ENCODE data around the gene ADGB. TPM values are rescaled to one million over a fixed set of nuclear protein-coding genes. Genes with fewer than 3 reads are reported as not detected.
"Not testable (repeated sequence)": the region's sequence is repeated elsewhere in the genome, so short reads cannot be mapped to it uniquely, and the experiment has no call there.

Gene ADGB
- total RNA-seq, 4 donors from 2014 or later: not detected

DNA sequence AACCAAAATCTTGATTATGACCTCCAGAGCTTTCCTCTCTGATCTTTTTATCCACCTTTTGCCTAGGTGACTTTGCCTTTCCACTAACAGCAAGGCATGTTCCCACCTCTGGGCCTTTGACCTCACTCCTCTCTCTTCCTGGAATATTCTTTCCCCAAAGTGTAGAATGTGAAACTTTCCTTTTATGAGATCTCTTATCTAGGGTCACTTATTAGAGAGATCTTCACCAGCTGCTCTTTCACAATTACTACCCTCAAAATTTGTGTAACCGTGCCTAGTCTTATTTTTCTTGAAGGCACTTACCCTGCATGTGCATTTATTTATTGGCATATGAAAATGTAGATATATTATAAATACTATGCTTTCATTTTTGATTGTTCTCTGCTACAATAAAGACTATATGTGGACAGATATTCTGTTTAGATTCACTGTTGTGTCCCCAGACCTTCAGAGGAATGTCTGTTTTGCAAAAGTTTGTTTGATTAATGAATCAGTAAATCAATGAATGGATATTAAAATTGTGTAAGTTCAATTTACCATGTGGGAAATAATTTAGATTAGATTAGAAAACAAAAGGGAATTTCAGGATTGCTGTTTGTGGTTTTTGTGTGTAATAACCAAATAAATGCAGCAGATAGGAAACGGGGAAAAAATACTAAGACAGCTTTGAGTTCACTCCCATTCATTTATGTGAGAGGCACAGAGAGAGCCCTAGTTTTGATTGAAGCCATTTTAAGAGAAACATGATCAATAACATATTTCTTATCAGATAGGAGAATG lies 207.0 kb downstream of the ADGB start:
- intact Hi-C loops (cut with DNase I): no loop called here
- no peak for TF ChIP-seq POLR2AphosphoS5 (IDR thresholded peaks at IDR 0.05)
- no peak for TF ChIP-seq POLR2A (IDR thresholded peaks at IDR 0.05; ENCODE audit: low read depth)
- TF ChIP-seq, protein P1, sequence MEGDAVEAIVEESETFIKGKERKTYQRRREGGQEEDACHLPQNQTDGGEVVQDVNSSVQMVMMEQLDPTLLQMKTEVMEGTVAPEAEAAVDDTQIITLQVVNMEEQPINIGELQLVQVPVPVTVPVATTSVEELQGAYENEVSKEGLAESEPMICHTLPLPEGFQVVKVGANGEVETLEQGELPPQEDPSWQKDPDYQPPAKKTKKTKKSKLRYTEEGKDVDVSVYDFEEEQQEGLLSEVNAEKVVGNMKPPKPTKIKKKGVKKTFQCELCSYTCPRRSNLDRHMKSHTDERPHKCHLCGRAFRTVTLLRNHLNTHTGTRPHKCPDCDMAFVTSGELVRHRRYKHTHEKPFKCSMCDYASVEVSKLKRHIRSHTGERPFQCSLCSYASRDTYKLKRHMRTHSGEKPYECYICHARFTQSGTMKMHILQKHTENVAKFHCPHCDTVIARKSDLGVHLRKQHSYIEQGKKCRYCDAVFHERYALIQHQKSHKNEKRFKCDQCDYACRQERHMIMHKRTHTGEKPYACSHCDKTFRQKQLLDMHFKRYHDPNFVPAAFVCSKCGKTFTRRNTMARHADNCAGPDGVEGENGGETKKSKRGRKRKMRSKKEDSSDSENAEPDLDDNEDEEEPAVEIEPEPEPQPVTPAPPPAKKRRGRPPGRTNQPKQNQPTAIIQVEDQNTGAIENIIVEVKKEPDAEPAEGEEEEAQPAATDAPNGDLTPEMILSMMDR (IDR thresholded peaks at IDR 0.05): no peak
- no peak for TF ChIP-seq EP300 (IDR thresholded peaks at IDR 0.05)
- H3K27ac ChIP-seq (replicated peaks in 1 of 4): no peak overlapping the region
- H3K4me1 ChIP-seq: no peaks in the 10 kb centered on the region
- no peaks in the 10 kb centered on the region for H3K27me3 ChIP-seq
- no peak overlapping the region for H3K4me3 ChIP-seq
- 83% methylated on average over 2 of the region's 2 CpGs for WGBS
- no peak for DNase-seq (ENCODE audit: extremely low spot score)
- no peaks in the 10 kb centered on the region for H3K36me3 ChIP-seq
- no peaks in the 10 kb centered on the region for H3K9me3 ChIP-seq

DNA sequence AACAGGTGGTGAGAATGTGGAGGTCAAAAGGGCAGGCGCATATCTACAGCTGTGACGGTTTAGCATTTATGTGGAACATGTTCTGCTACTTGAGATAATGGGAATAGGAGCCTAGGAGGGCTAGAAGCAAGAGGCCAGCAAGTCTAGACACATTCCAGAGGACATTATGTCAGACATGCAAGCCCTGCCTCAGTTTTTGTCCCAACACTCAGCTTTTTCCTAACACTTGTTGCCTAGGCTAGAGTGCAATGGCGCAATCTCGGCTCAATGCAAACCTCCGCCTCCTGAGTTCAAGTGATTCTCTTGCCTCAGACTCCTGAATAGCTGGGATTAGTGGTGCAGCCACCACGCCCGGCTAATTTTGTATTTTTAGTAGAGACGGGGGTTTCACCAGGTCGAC lies 210.2 kb downstream of the ADGB start:
- 78% methylated on average over 9 of the region's 9 CpGs for WGBS
- H3K27me3 ChIP-seq; DNase-seq (ENCODE audit: extremely low spot score); intact Hi-C loops (cut with DNase I); H3K27ac ChIP-seq (replicated peaks in 1 of 4); H3K36me3 ChIP-seq; H3K4me1 ChIP-seq; H3K9me3 ChIP-seq; H3K4me3 ChIP-seq: not testable (repeated sequence)

DNA sequence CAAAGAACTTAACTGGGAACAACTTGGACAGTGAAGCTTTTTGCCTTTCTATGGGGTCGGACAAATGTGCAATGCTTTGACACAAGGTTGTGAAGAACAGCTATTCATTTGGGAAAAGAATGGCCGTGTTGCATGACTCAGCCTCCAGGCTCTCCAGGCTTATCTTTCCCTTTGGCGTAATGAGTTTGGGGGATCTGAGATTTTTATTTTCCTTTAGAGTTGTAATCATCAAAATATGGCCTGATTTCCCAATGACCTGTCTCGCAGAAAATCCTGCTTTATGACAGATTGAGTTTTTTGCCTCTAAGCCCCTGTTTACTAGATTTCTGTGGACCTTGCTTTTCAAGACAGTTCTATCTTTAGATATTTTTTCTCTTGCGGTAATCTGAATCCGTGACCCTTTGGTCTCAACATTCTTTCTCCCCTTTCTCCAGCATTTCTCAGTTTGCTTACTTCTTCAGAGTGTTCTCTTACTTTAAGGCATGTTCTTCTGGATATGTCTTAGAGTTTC lies 214.1 kb downstream of the ADGB start:
- H3K4me3 ChIP-seq; H3K9me3 ChIP-seq; DNase-seq (ENCODE audit: extremely low spot score); H3K27ac ChIP-seq (replicated peaks in 1 of 4); H3K36me3 ChIP-seq; H3K27me3 ChIP-seq; H3K4me1 ChIP-seq; intact Hi-C loops (cut with DNase I): not testable (repeated sequence)
- 76% methylated on average over 6 of the region's 6 CpGs for WGBS

DNA sequence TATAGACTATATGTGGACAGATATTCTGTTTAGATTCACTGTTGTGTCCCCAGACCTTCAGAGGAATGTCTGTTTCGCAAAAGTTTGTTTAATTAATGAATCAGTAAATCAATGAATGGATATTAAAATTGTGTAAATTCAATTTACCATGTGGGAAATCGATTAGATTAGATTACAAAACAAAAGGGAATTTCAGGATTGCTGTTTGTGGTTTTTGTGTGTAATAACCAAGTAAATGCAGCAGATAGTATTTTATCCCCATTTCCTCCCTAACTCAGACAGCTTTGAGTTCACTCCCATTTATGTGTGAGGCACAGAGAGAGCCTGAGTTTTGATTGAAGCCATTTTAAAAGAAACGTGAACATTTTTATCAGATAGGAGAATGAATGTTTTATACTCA lies 214.8 kb downstream of the ADGB start:
- intact Hi-C loops (cut with DNase I): no loop called here
- TF ChIP-seq POLR2A (IDR thresholded peaks at IDR 0.05; ENCODE audit: low read depth) (no peak), EP300 (IDR thresholded peaks at IDR 0.05) (no peak), POLR2AphosphoS5 (IDR thresholded peaks at IDR 0.05) (no peak)
- TF ChIP-seq, protein P1 (IDR thresholded peaks at IDR 0.05): no peak
- Histone ChIP-seq H3K36me3 (no peaks in the 10 kb centered on the region), H3K4me1 (no peaks in the 10 kb centered on the region), H3K4me3 (no peak overlapping the region), H3K9me3 (no peaks in the 10 kb centered on the region), H3K27ac (replicated peaks in 1 of 4) (no peak overlapping the region), H3K27me3 (no peaks in the 10 kb centered on the region)
- 72% methylated on average over 3 of the region's 3 CpGs for WGBS
- no peak for DNase-seq (ENCODE audit: extremely low spot score)

- H3K27ac ChIP-seq (replicated peaks in 1 of 4): no peak overlapping the region
Measured at GRCh38 chr6:146814148-146814750, 215.5 kb downstream of the ADGB start.

GRCh38 chr6:146815511-146816462 lies 217.0 kb downstream of the ADGB start:
- H3K27me3 ChIP-seq; H3K36me3 ChIP-seq; H3K4me1 ChIP-seq; H3K27ac ChIP-seq (replicated peaks in 1 of 4); H3K4me3 ChIP-seq; H3K9me3 ChIP-seq; intact Hi-C loops (cut with DNase I); DNase-seq (ENCODE audit: extremely low spot score): not testable (repeated sequence)
- WGBS: 89% methylated on average over 16 of the region's 18 CpGs

More at GRCh38 chr6:146814148-146814750, 215.5 kb downstream of the ADGB start:
- Histone ChIP-seq H3K36me3 (no peaks in the 10 kb centered on the region), H3K4me1 (no peaks in the 10 kb centered on the region), H3K4me3 (no peak overlapping the region), H3K27me3 (no peaks in the 10 kb centered on the region), H3K9me3 (no peaks in the 10 kb centered on the region)
- DNase-seq (ENCODE audit: extremely low spot score): no peak
- 70% methylated on average over 1 of the region's 1 CpG for WGBS
- intact Hi-C loops (cut with DNase I): no loop called here
- TF ChIP-seq, protein P1 (IDR thresholded peaks at IDR 0.05): no peak
- TF ChIP-seq EP300 (IDR thresholded peaks at IDR 0.05) (no peak), POLR2A (IDR thresholded peaks at IDR 0.05; ENCODE audit: low read depth) (no peak), POLR2AphosphoS5 (IDR thresholded peaks at IDR 0.05) (no peak)
